ENCODE results near the gene SLC6A19.

- TF ChIP-seq EZH2 (IDR thresholded peaks at IDR 0.05; ENCODE audit: borderline replicate concordance) (no peak), CTCF (IDR thresholded peaks at IDR 0.05; ENCODE audit: poor library complexity) (no peak), EZH2phosphoT487 (IDR thresholded peaks at IDR 0.05; ENCODE audit: low read depth, severe bottlenecking, unreplicated experiment) (no peak)
Measured at GRCh38 chr5:1182360-1182632, 19.1 kb upstream of the SLC6A19 start.
